Measurements from ENCODE around the gene AGMO. TPM values are rescaled to one million over a fixed set of nuclear protein-coding genes. Genes with fewer than 3 reads are reported as not detected.

Gene AGMO
- polyA plus RNA-seq, 1 donor from 2014 or later: not detected

DNA sequence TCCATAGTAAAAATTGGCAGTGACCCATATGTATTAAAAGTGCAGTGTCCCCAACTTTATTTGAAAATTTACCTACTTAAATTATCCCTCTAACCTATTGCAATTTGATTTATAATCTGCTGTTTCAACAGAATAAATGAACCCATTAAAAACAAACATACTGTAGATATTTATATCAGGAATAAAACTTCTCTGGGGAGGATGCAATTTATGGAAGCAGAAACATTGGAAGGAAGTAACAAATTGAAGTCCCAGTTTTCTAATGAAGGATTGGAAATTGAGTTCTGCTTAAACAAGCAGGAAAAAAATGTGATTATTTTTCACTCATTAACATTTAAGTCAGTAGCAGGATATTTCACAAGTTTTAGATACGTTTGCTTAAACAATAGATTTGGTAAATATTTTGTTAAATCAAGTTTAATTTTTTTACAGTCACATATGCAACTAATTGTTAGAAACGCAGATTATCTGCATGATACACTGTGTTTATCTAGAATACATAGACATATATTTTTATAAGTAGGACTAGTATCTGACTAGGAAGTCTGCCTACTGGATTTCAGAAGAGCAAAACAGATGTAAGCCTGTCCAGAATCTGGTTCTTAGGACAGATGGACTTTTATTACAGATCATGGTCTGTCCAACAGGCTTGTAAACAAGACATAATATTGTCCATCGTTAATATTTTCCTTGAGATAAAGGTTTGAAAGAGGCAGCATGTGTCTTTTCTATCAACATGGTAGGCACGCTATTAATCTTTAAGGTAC, 5.3 kb downstream of the AGMO start:
- no peak overlapping the region for H3K9ac ChIP-seq (ENCODE audit: low read length)
- no peaks in the 10 kb centered on the region for H3K27me3 ChIP-seq (ENCODE audit: insufficient read depth, low read depth, low read length)
- H3K36me3 ChIP-seq (ENCODE audit: insufficient read depth, low read length): no peaks in the 10 kb centered on the region
- no peaks in the 10 kb centered on the region for H4K20me1 ChIP-seq (ENCODE audit: insufficient read depth)
- no peak overlapping the region for H3K4me3 ChIP-seq (ENCODE audit: low read length)
- no peaks in the 10 kb centered on the region for H3F3A ChIP-seq (ENCODE audit: insufficient read depth, low read length, poor library complexity, severe bottlenecking)
- no peak overlapping the region for H3K4me2 ChIP-seq (ENCODE audit: low read length)
- H2AFZ ChIP-seq (ENCODE audit: low read depth, low read length): no peak overlapping the region
- no peaks in the 10 kb centered on the region for H3K9me2 ChIP-seq (ENCODE audit: insufficient read depth, low read length)
- TF ChIP-seq RAD21 (conservative IDR thresholded peaks at IDR 0.05) (no peak), POLR2AphosphoS5 (IDR thresholded peaks at IDR 0.05) (no peak), EZH2 (IDR thresholded peaks at IDR 0.05; ENCODE audit: borderline replicate concordance, insufficient read depth, low read length, poor library complexity, severe bottlenecking) (no peak), EP300 (conservative IDR thresholded peaks at IDR 0.05; ENCODE audit: poor library complexity, severe bottlenecking) (no peak), TAF1 (IDR thresholded peaks at IDR 0.05; ENCODE audit: low read depth) (no peak)
- no peaks in the 10 kb centered on the region for H3K79me2 ChIP-seq (replicated peaks; ENCODE audit: insufficient read depth, low read length)
- no peak overlapping the region for H3K27ac ChIP-seq (ENCODE audit: low read length)
- H3K9me3 ChIP-seq (ENCODE audit: low read length): no peaks in the 10 kb centered on the region

DNA sequence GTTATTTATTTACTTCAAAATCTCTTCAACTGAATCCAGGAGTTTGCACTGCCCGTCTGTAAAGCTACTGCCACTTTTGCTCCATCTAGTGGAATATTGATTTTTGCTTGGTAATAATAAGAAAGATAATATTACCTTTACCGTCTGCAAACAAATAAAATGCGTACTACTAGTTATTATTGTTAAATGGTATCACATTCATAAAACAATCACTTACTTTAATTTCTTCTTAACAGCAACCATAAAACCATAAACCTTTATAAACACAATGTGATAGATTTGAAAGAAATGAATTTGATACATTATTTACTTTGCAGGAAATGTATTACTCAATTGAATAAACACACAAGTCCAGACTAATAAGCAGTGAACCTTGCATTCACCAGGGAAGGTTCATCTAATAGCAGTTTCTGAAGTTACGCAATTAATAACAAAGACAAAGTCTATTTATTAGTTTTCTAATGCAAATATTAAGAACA, 6.4 kb downstream of the AGMO start:
- H2AFZ ChIP-seq (ENCODE audit: low read depth, low read length): no peak overlapping the region
- H3F3A ChIP-seq (ENCODE audit: insufficient read depth, low read length, poor library complexity, severe bottlenecking): no peaks in the 10 kb centered on the region
- H3K27me3 ChIP-seq (ENCODE audit: insufficient read depth, low read depth, low read length): no peaks in the 10 kb centered on the region
- H4K20me1 ChIP-seq (ENCODE audit: insufficient read depth): no peaks in the 10 kb centered on the region
- no peak overlapping the region for H3K9ac ChIP-seq (ENCODE audit: low read length)
- H3K4me3 ChIP-seq (ENCODE audit: low read length): no peak overlapping the region
- TF ChIP-seq EP300 (conservative IDR thresholded peaks at IDR 0.05; ENCODE audit: poor library complexity, severe bottlenecking) (no peak), RAD21 (conservative IDR thresholded peaks at IDR 0.05) (peak; percentile 55), EZH2 (IDR thresholded peaks at IDR 0.05; ENCODE audit: borderline replicate concordance, insufficient read depth, low read length, poor library complexity, severe bottlenecking) (no peak), POLR2AphosphoS5 (IDR thresholded peaks at IDR 0.05) (no peak), SMC3 (conservative IDR thresholded peaks at IDR 0.05; ENCODE audit: poor library complexity) (no peak), MXI1 (conservative IDR thresholded peaks at IDR 0.05; ENCODE audit: poor library complexity, severe bottlenecking) (no peak)
- TF ChIP-seq, protein P1, sequence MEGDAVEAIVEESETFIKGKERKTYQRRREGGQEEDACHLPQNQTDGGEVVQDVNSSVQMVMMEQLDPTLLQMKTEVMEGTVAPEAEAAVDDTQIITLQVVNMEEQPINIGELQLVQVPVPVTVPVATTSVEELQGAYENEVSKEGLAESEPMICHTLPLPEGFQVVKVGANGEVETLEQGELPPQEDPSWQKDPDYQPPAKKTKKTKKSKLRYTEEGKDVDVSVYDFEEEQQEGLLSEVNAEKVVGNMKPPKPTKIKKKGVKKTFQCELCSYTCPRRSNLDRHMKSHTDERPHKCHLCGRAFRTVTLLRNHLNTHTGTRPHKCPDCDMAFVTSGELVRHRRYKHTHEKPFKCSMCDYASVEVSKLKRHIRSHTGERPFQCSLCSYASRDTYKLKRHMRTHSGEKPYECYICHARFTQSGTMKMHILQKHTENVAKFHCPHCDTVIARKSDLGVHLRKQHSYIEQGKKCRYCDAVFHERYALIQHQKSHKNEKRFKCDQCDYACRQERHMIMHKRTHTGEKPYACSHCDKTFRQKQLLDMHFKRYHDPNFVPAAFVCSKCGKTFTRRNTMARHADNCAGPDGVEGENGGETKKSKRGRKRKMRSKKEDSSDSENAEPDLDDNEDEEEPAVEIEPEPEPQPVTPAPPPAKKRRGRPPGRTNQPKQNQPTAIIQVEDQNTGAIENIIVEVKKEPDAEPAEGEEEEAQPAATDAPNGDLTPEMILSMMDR (IDR thresholded peaks at IDR 0.05; ENCODE audit: poor library complexity, severe bottlenecking): peak; percentile 45
- TF ChIP-seq, protein P2, sequence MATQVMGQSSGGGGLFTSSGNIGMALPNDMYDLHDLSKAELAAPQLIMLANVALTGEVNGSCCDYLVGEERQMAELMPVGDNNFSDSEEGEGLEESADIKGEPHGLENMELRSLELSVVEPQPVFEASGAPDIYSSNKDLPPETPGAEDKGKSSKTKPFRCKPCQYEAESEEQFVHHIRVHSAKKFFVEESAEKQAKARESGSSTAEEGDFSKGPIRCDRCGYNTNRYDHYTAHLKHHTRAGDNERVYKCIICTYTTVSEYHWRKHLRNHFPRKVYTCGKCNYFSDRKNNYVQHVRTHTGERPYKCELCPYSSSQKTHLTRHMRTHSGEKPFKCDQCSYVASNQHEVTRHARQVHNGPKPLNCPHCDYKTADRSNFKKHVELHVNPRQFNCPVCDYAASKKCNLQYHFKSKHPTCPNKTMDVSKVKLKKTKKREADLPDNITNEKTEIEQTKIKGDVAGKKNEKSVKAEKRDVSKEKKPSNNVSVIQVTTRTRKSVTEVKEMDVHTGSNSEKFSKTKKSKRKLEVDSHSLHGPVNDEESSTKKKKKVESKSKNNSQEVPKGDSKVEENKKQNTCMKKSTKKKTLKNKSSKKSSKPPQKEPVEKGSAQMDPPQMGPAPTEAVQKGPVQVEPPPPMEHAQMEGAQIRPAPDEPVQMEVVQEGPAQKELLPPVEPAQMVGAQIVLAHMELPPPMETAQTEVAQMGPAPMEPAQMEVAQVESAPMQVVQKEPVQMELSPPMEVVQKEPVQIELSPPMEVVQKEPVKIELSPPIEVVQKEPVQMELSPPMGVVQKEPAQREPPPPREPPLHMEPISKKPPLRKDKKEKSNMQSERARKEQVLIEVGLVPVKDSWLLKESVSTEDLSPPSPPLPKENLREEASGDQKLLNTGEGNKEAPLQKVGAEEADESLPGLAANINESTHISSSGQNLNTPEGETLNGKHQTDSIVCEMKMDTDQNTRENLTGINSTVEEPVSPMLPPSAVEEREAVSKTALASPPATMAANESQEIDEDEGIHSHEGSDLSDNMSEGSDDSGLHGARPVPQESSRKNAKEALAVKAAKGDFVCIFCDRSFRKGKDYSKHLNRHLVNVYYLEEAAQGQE (IDR thresholded peaks at IDR 0.05; ENCODE audit: borderline replicate concordance): no peak
- H3K79me2 ChIP-seq (replicated peaks; ENCODE audit: insufficient read depth, low read length): no peaks in the 10 kb centered on the region
- no peaks in the 10 kb centered on the region for H3K9me2 ChIP-seq (ENCODE audit: insufficient read depth, low read length)
- H3K4me2 ChIP-seq (ENCODE audit: low read length): no peak overlapping the region
- H3K9me3 ChIP-seq (ENCODE audit: low read length): no peaks in the 10 kb centered on the region
- no peaks in the 10 kb centered on the region for H3K36me3 ChIP-seq (ENCODE audit: insufficient read depth, low read length)
- no peak overlapping the region for H3K27ac ChIP-seq (ENCODE audit: low read length)

Measured in neural cell (in vitro differentiated cells).